ENCODE data around the gene KBTBD7.

The KBTBD7 gene

GRCh38 chr13:41145136-41145908 is 49.0 kb downstream of the KBTBD7 start:
- TF ChIP-seq, protein P1, sequence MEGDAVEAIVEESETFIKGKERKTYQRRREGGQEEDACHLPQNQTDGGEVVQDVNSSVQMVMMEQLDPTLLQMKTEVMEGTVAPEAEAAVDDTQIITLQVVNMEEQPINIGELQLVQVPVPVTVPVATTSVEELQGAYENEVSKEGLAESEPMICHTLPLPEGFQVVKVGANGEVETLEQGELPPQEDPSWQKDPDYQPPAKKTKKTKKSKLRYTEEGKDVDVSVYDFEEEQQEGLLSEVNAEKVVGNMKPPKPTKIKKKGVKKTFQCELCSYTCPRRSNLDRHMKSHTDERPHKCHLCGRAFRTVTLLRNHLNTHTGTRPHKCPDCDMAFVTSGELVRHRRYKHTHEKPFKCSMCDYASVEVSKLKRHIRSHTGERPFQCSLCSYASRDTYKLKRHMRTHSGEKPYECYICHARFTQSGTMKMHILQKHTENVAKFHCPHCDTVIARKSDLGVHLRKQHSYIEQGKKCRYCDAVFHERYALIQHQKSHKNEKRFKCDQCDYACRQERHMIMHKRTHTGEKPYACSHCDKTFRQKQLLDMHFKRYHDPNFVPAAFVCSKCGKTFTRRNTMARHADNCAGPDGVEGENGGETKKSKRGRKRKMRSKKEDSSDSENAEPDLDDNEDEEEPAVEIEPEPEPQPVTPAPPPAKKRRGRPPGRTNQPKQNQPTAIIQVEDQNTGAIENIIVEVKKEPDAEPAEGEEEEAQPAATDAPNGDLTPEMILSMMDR (conservative IDR thresholded peaks at IDR 0.05; ENCODE audit: low read length): no peak
- TF ChIP-seq EZH2phosphoT487 (IDR thresholded peaks at IDR 0.05; ENCODE audit: borderline replicate concordance): no peak
- Histone ChIP-seq H3K4me3 (ENCODE audit: low read length, poor library complexity, severe bottlenecking) (no peak overlapping the region), H3K9me3 (ENCODE audit: insufficient read depth, low read depth, low read length) (peaks cover 22% of the 10 kb centered on the region; the same call in 1 of the 2 replicates), H3K79me2 (ENCODE audit: insufficient read depth, low read length) (no peaks in the 10 kb centered on the region), H3K9me2 (replicated peaks; ENCODE audit: low read depth, low read length) (no peaks in the 10 kb centered on the region), H3K4me2 (ENCODE audit: low read depth, low read length, poor library complexity, severe bottlenecking) (no peak overlapping the region), H3F3A (ENCODE audit: low read depth) (no peaks in the 10 kb centered on the region), H3K27me3 (ENCODE audit: insufficient read depth, low read length, poor library complexity, severe bottlenecking) (no peaks in the 10 kb centered on the region), H3K9ac (ENCODE audit: low read depth, low read length, poor library complexity, severe bottlenecking) (no peak overlapping the region), H3K36me3 (ENCODE audit: insufficient read depth, low read length) (no peaks in the 10 kb centered on the region), H4K20me1 (ENCODE audit: insufficient read depth, low read length, poor library complexity, severe bottlenecking) (no peaks in the 10 kb centered on the region), H3K4me1 (ENCODE audit: insufficient read depth, low read length, poor library complexity, severe bottlenecking) (no peaks in the 10 kb centered on the region), H2AFZ (ENCODE audit: low read length) (no peak overlapping the region)

GRCh38 chr13:41144576-41144975 is 49.8 kb downstream of the KBTBD7 start:
- no peaks in the 10 kb centered on the region for H3K79me2 ChIP-seq (ENCODE audit: insufficient read depth, low read length)
- TF ChIP-seq EZH2phosphoT487 (IDR thresholded peaks at IDR 0.05; ENCODE audit: borderline replicate concordance): no peak
- TF ChIP-seq, protein P1 (conservative IDR thresholded peaks at IDR 0.05; ENCODE audit: low read length): no peak
- no peaks in the 10 kb centered on the region for H3F3A ChIP-seq (ENCODE audit: low read depth)
- H3K36me3 ChIP-seq (ENCODE audit: insufficient read depth, low read length): no peaks in the 10 kb centered on the region
- no peak overlapping the region for H3K4me2 ChIP-seq (ENCODE audit: low read depth, low read length, poor library complexity, severe bottlenecking)
- H3K9me2 ChIP-seq (replicated peaks; ENCODE audit: low read depth, low read length): no peaks in the 10 kb centered on the region
- H3K4me1 ChIP-seq (ENCODE audit: insufficient read depth, low read length, poor library complexity, severe bottlenecking): no peaks in the 10 kb centered on the region
- no peaks in the 10 kb centered on the region for H3K27me3 ChIP-seq (ENCODE audit: insufficient read depth, low read length, poor library complexity, severe bottlenecking)
- H2AFZ ChIP-seq (ENCODE audit: low read length): no peak overlapping the region
- H4K20me1 ChIP-seq (ENCODE audit: insufficient read depth, low read length, poor library complexity, severe bottlenecking): no peaks in the 10 kb centered on the region
- peaks cover 17% of the 10 kb centered on the region; the same call in 1 of the 2 replicates for H3K9me3 ChIP-seq (ENCODE audit: insufficient read depth, low read depth, low read length)
- H3K9ac ChIP-seq (ENCODE audit: low read depth, low read length, poor library complexity, severe bottlenecking): no peak overlapping the region
- no peak overlapping the region for H3K4me3 ChIP-seq (ENCODE audit: low read length, poor library complexity, severe bottlenecking)

All from Loucy (cell line).